GM10266 (cell line): Measurements from ENCODE around the gene OR2C3.
"Not testable (repeated sequence)": the region's sequence is repeated elsewhere in the genome, so short reads cannot be mapped to it uniquely, and the experiment has no call there.

Source experiments
- DNase-seq: peaks from one replicate; pipeline ENCODE4 v3.0.0; 2012; ENCODE audit errors: extremely low spot score
- TF ChIP-seq, protein P1 (sequence below): IDR thresholded peaks from 2 replicates; pipeline ENCODE4 v1.5.1; 2012; ENCODE audit warnings: mild to moderate bottlenecking, low read depth; ENCODE audit not compliant: control insufficient read depth, insufficient read depth; ENCODE audit errors: missing control alignments

The OR2C3 gene

GRCh38 chr1:247539215-247539614 is 3.0 kb upstream of the OR2C3 start:
- TF ChIP-seq, protein P1, sequence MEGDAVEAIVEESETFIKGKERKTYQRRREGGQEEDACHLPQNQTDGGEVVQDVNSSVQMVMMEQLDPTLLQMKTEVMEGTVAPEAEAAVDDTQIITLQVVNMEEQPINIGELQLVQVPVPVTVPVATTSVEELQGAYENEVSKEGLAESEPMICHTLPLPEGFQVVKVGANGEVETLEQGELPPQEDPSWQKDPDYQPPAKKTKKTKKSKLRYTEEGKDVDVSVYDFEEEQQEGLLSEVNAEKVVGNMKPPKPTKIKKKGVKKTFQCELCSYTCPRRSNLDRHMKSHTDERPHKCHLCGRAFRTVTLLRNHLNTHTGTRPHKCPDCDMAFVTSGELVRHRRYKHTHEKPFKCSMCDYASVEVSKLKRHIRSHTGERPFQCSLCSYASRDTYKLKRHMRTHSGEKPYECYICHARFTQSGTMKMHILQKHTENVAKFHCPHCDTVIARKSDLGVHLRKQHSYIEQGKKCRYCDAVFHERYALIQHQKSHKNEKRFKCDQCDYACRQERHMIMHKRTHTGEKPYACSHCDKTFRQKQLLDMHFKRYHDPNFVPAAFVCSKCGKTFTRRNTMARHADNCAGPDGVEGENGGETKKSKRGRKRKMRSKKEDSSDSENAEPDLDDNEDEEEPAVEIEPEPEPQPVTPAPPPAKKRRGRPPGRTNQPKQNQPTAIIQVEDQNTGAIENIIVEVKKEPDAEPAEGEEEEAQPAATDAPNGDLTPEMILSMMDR: no peak
- no peak for DNase-seq

- no peak for DNase-seq
- TF ChIP-seq, protein P1: no peak
These were observed 2.3 kb upstream of the OR2C3 start for GRCh38 chr1:247538561-247538960.

- DNase-seq: no peak
- TF ChIP-seq, protein P1: no peak
These were observed 838 bp downstream of the OR2C3 start for GRCh38 chr1:247535402-247535801.

DNA sequence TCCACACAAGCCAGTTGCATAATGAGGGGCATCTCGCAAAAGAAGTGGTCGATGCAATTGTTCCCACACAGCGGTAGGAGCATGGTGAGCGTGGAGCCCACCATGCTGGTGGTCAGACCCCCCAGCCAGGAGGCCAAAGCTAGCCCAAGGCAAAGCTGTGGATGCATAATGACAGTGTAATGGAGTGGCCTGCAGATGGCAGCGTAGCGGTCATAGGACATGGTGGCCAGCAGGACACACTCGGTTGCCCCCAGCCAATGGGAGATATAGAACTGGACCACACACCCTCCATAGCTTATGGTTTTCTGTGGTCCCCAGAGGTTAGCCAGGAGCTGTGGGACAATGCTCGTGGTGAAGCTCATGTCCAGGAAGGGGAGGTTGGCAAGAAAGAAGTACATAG is 4.3 kb downstream of the OR2C3 start:
- TF ChIP-seq, protein P1: no peak

GRCh38 chr1:247530785-247531184 is 5.5 kb downstream of the OR2C3 start:
- TF ChIP-seq, protein P1: no peak
- DNase-seq: no peak

More for the DNA sequence above, 4.3 kb downstream of the OR2C3 start:
- no peak for DNase-seq

- TF ChIP-seq, protein P1: no peak
- no peak for DNase-seq
These were observed 6.4 kb downstream of the OR2C3 start for GRCh38 chr1:247529771-247530355.

- no peak for DNase-seq
- TF ChIP-seq, protein P1: no peak
These were observed 7.3 kb downstream of the OR2C3 start for GRCh38 chr1:247528812-247529474.

DNA sequence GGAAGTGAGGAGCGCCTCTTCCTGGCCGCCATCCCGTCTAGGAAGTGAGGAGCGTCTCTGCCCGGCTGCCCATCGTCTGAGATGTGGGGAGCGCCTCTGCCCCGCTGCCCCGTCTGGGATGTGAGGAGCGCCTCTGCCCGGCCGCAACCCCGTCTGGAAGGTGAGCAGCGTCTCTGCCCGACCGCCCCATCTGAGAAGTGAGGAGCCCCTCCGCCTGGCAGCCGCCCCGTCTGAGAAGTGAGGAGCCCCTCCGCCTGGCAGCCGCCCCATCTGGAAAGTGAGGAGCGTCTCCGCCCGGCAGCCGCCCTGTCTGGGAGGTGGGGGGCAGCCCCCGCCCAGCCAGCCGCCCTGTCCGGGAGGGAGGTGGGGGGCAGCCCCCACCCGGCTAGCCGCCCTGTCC is 14.4 kb downstream of the OR2C3 start:
- DNase-seq: not testable (repeated sequence)
